Hepatocyte (in vitro differentiated cells): Measurements from ENCODE around the gene OLIG1. TPM values are rescaled to one million over a fixed set of nuclear protein-coding genes. Genes with fewer than 3 reads are reported as not detected.
A peak's percentile ranks its signal among the peaks of the same experiment; 100 is the strongest.

ENCODE experiments used
- DNase-seq: peaks from one replicate; pipeline ENCODE4 v3.0.0-alpha.2; 2016; ENCODE audit warnings: low spot score
- H2AFZ ChIP-seq: fragments of 200-600 bp; sonication (generic); 2 replicates; pipeline ENCODE4 v1.6.0; 2016; ENCODE audit warnings: antibody characterized with exemption, mild to moderate bottlenecking
- H3K27ac ChIP-seq: fragments of 200-600 bp; sonication (generic); 2 replicates; pipeline ENCODE4 v1.5.1; 2016; ENCODE audit warnings: mild to moderate bottlenecking
- H3K27me3 ChIP-seq: fragments of 200-600 bp; sonication (generic); 2 replicates; pipeline ENCODE4 v1.6.1; 2016
- H3K36me3 ChIP-seq: fragments of 200-600 bp; sonication (generic); replicated peaks from 2 replicates; pipeline ENCODE4 v1.5.1; 2016; ENCODE audit warnings: low read depth; ENCODE audit not compliant: insufficient read depth
- H3K4me1 ChIP-seq: fragments of 200-600 bp; sonication (generic); 2 replicates; pipeline ENCODE4 v1.5.1; 2016; ENCODE audit warnings: mild to moderate bottlenecking, moderate library complexity; ENCODE audit not compliant: insufficient read depth
- H3K4me2 ChIP-seq: fragments of 200-600 bp; sonication (generic); 2 replicates; pipeline ENCODE4 v1.6.0; 2016
- H3K4me3 ChIP-seq: fragments of 200-600 bp; sonication (generic); 2 replicates; pipeline ENCODE4 v1.5.1; 2016; ENCODE audit warnings: mild to moderate bottlenecking
- H3K79me2 ChIP-seq: fragments of 200-600 bp; sonication (generic); 2 replicates; pipeline ENCODE4 v1.6.0; 2017; ENCODE audit warnings: mild to moderate bottlenecking
- H3K9me2 ChIP-seq: fragments of 200-600 bp; sonication (generic); replicated peaks from 2 replicates; pipeline ENCODE4 v1.6.0; 2017; ENCODE audit warnings: mild to moderate bottlenecking; ENCODE audit not compliant: insufficient read depth
- H3K9me3 ChIP-seq: fragments of 200-600 bp; sonication (generic); 2 replicates; pipeline ENCODE4 v1.5.1; 2016; ENCODE audit warnings: low read depth, mild to moderate bottlenecking
- H4K20me1 ChIP-seq: fragments of 200-600 bp; sonication (generic); 2 replicates; pipeline ENCODE4 v1.6.0; 2016; ENCODE audit warnings: mild to moderate bottlenecking; ENCODE audit not compliant: insufficient read depth, poor library complexity, severe bottlenecking
- EZH2 ChIP-seq: fragments of 200-600 bp; sonication (generic); IDR thresholded peaks from 2 replicates; pipeline ENCODE4 v1.6.1; 2016; ENCODE audit warnings: antibody characterized with exemption, mild to moderate bottlenecking, borderline replicate concordance
- EZH2phosphoT487 ChIP-seq: fragments of 200-600 bp; sonication (generic); IDR thresholded peaks from one replicate; pipeline ENCODE4 v1.6.1; 2018; ENCODE audit warnings: antibody characterized with exemption, mild to moderate bottlenecking, low read depth, moderate library complexity; ENCODE audit not compliant: unreplicated experiment, severe bottlenecking
- WGBS: methylation state at CpG from one replicate; pipeline ENCODE4 v1.1.6; 2016; ENCODE audit warnings: low lambda C conversion rate; ENCODE audit errors: missing lambda C conversion rate; 5-methylcytosine and 5-hydroxymethylcytosine counted together
- polyA plus RNA-seq: library from polyadenylated mRNA; unstranded; fragments of >200 nt; fragmentation: Nextera tagmentation; extraction: Ambion mirVana; gene quantifications from 2 replicates; pipeline ENCODE4 v1.2.1, GENCODE V29; 2016
- total RNA-seq: library from RNA; depleted of rRNA; stranded (reverse); fragments of >200 nt; gene quantifications from 2 replicates; pipeline ENCODE4 v1.2.3, GENCODE V29; 2014
- TF ChIP-seq, protein P1 (sequence below): fragments of 200-600 bp; sonication (generic); IDR thresholded peaks from 2 replicates; pipeline ENCODE4 v1.5.1; 2016; ENCODE audit warnings: antibody characterized with exemption, mild to moderate bottlenecking; ENCODE audit not compliant: poor library complexity

Gene OLIG1
- total and polyA plus RNA-seq, 2 experiments from 2014 or later = not detected

DNA sequence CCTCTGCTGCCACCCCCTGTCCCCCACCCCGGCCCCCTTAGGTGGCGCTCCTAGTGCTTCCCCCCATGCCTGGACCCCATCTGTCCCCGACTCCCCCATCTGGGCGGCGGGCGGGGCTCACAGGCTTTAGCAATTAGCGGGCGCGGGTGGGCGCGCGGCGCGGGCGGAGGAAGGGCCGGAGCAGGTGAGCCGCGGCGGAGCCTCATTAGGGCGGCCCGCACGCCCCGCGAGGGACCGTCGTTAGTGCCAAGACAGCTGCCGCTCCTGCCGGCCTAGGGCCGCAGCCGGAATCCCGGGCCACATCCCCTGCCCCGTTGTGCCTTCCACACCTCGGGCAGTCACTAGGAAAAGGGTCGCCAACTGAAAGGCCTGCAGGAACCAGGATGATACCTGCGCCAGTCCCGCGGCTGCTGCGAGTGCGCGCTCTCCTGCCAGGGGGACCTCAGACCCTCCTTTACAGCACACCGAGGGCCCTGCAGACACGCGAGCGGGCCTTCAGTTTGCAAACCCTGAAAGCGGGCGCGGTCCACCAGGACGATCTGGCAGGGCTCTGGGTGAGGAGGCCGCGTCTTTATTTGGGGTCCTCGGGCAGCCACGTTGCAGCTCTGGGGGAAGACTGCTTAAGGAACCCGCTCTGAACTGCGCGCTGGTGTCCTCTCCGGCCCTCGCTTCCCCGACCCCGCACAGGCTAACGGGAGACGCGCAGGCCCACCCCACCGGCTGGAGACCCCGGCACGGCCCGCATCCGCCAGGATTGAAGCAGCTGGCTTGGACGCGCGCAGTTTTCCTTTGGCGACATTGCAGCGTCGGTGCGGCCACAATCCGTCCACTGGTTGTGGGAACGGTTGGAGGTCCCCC is 36.6 kb upstream of the OLIG1 start:
- no peak overlapping the region for H2AFZ ChIP-seq
- WGBS = 10% methylated on average over 48 of the region's 76 CpGs
- no peaks in the 10 kb centered on the region for H3K9me2 ChIP-seq
- no peaks in the 10 kb centered on the region for H3K4me1 ChIP-seq
- H3K27me3 ChIP-seq = peaks cover 94% of the 10 kb centered on the region
- no peak overlapping the region for H3K4me2 ChIP-seq
- H3K4me3 ChIP-seq = no peak overlapping the region
- no peaks in the 10 kb centered on the region for H3K9me3 ChIP-seq
- peak; percentile 89 for TF ChIP-seq EZH2
- TF ChIP-seq, protein P1, sequence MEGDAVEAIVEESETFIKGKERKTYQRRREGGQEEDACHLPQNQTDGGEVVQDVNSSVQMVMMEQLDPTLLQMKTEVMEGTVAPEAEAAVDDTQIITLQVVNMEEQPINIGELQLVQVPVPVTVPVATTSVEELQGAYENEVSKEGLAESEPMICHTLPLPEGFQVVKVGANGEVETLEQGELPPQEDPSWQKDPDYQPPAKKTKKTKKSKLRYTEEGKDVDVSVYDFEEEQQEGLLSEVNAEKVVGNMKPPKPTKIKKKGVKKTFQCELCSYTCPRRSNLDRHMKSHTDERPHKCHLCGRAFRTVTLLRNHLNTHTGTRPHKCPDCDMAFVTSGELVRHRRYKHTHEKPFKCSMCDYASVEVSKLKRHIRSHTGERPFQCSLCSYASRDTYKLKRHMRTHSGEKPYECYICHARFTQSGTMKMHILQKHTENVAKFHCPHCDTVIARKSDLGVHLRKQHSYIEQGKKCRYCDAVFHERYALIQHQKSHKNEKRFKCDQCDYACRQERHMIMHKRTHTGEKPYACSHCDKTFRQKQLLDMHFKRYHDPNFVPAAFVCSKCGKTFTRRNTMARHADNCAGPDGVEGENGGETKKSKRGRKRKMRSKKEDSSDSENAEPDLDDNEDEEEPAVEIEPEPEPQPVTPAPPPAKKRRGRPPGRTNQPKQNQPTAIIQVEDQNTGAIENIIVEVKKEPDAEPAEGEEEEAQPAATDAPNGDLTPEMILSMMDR = no peak
- no peaks in the 10 kb centered on the region for H3K79me2 ChIP-seq
- no peaks in the 10 kb centered on the region for H4K20me1 ChIP-seq
- DNase-seq = no peak
- H3K27ac ChIP-seq = no peak overlapping the region
- H3K36me3 ChIP-seq = no peaks in the 10 kb centered on the region

DNA sequence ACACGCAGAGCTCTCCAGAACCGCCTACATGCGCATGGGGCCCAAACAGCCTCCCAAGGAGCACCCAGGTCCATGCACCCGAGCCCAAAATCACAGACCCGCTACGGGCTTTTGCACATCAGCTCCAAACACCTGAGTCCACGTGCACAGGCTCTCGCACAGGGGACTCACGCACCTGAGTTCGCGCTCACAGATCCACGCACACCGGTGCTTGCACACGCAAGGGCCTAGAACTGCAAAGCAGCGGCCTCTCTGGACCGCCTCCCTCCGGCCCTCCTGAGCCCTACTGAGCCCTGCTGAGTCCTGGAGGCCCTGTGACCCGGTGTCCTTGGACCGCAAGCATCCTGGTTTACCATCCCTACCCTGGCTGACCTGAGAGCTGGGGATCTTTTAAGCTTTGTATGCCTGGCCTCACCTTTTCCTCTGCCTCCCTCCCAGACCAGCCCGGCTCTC is 36.0 kb upstream of the OLIG1 start:
- Histone ChIP-seq H2AFZ (no peak overlapping the region), H3K4me2 (no peak overlapping the region)
- TF ChIP-seq EZH2phosphoT487 (no peak), EZH2 (no peak)
- TF ChIP-seq, protein P1 = no peak

DNA sequence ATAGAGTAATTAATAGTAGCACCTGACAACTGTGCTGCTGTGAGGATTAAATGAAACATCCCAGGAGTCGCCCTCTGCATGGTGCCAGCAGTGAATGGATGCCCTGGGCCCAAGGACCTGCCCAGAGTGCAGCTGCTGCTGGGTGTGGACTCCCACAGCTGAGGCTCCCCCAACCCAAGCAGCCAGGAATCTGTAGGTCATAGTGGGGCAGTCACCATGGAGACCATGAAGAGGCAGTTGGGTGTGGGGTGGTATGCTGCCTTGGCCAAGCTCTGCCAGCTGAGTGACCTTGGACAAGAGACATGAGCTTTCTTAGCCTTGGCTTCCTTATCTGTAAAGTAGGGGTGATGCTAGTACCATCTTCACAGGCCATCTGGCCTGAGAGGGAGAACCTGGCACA is 34.8 kb upstream of the OLIG1 start:
- Histone ChIP-seq H2AFZ (no peak overlapping the region), H3K9me2 (no peaks in the 10 kb centered on the region), H3K4me2 (no peak overlapping the region), H4K20me1 (no peaks in the 10 kb centered on the region), H3K36me3 (no peaks in the 10 kb centered on the region), H3K4me3 (no peak overlapping the region), H3K9me3 (no peaks in the 10 kb centered on the region), H3K79me2 (no peaks in the 10 kb centered on the region), H3K27ac (no peak overlapping the region), H3K4me1 (no peaks in the 10 kb centered on the region), H3K27me3 (peaks cover 75% of the 10 kb centered on the region)
- WGBS = 68% methylated on average over 1 of the region's 1 CpG
- TF ChIP-seq, protein P1 = no peak
- no peak for TF ChIP-seq EZH2
- TF ChIP-seq EZH2phosphoT487 = no peak
- no peak for DNase-seq

More for the DNA sequence above, 36.0 kb upstream of the OLIG1 start:
- H3K9me3 ChIP-seq = no peaks in the 10 kb centered on the region
- no peak for DNase-seq
- peaks cover 87% of the 10 kb centered on the region for H3K27me3 ChIP-seq
- no peaks in the 10 kb centered on the region for H3K79me2 ChIP-seq
- H3K9me2 ChIP-seq = no peaks in the 10 kb centered on the region
- WGBS = 50% methylated on average over 20 of the region's 20 CpGs
- no peaks in the 10 kb centered on the region for H4K20me1 ChIP-seq
- H3K27ac ChIP-seq = no peak overlapping the region
- no peaks in the 10 kb centered on the region for H3K4me1 ChIP-seq
- H3K4me3 ChIP-seq = no peak overlapping the region
- no peaks in the 10 kb centered on the region for H3K36me3 ChIP-seq
